Skin epidermis (tissue), 12 donors: Measurements from ENCODE around the gene OS9.
"Not testable (repeated sequence)": the region's sequence is repeated elsewhere in the genome, so short reads cannot be mapped to it uniquely, and the experiment has no call there.

Experiments used
- H3K27ac ChIP-seq, 21 experiments: fragments of 200-600 bp; sonication (generic) in 11 of 21; one replicate each; pipeline ENCODE4 v1.5.0; 2020; ENCODE audit warnings: mild to moderate bottlenecking in 3 of 21, inconsistent platforms in 2 of 21, moderate library complexity in 2 of 21
- H3K4me3 ChIP-seq, 7 experiments: fragments of 200-600 bp; sonication (generic) in 2 of 7; one replicate each; pipeline ENCODE4 v1.5.0; 2020; ENCODE audit warnings: inconsistent platforms in 2 of 7, mild to moderate bottlenecking in 2 of 7, moderate library complexity in 1 of 7

OS9 gene

DNA sequence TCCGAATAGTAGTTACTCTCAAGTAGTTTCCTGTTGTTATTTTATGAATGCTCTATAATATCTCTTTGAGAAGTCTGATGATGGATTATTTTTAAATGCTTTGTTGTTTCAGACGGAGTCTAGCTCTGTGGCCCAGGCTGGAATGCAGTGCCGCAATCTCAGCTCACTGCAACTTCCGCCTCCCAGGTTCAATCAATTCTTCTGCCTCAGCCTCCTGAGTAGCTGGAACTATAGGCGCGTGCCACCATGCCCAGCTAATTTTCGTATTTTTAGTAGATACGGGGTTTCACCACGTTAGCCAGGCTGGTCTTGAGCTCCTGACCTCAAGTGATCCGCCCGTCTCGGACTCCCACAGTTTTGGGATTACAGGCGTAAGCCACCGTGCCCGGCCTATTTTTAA is 1.4 kb upstream of the OS9 start:
- Histone ChIP-seq H3K4me3 (no peak overlapping the region), H3K27ac (no peak overlapping the region)

DNA sequence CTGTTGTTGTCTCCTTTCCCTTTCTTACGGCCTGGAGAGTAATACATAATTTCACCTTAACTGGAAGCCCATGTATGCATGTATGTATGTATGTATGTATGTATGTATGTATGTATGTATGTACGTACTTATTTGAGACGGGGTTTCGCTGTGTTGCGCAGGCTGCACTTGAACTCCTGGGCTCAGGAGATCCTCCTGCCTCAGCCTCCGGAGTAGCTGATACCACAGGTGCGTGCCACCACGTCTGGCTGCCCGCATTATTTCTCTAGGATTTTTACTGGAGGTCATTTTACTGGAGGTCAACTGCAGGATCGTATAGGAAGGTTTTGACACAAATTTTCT is 644 bp upstream of the OS9 start:
- Histone ChIP-seq H3K27ac (peak overlapping the region in 1 of 21 experiments; percentile 77), H3K4me3 (peak overlapping the region in 2 of 7 experiments; percentile 9 to 91)

DNA sequence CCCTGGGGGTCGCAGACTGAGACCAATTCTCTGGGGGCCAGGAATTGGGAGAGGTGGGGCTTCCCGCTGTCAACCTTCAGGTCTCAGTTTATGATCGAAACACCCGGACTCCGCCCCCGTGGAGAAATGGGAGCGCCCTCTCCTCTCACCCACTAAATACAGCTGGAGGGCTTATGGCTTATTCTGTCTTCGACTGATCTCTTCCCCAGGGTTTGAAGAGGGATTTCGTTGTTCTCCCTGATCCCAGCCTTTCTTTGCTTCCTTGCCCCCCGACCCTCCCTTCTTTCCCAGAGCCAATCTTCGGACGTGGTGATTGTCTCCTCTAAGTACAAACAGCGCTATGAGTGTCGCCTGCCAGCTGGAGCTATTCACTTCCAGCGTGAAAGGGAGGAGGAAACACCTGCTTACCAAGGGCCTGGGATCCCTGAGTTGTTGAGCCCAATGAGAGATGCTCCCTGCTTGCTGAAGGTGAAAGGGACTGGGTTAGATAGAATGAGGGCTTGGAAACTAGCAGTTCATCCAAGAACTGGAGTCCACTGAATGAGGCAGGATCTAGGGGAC is 607 bp downstream of the OS9 start:
- Histone ChIP-seq H3K4me3 (peak overlapping the region; percentile 61 to 93 (median 90)), H3K27ac (peak overlapping the region; percentile 9 to 91 (median 83))

DNA sequence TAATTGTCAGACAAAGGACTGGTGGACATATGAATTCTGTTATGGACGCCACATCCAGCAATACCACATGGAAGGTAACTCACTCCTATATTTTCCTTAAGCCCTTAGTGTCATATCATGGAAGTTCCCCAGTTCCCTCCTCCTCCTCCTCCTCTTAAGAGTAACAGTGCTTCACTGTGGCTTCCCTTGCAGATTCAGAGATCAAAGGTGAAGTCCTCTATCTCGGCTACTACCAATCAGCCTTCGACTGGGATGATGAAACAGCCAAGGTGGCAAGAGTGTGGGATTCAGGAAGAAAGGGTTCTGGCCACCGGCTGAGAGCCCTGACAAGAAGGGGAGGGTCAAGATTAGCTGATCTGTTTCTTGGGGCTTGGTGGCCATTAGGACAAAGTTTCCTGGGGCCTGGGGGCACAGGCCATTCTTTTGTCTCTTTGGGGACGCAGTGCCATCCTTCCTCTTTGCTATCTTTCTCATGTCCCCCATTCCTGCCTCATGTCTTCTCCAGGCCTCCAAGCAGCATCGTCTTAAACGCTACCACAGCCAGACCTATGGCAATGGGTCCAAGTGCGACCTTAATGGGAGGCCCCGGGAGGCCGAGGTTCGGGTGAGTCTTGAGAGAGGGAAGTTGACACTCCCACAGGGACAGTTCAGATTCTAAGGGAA is 2.0 kb downstream of the OS9 start:
- no peak overlapping the region for H3K4me3 ChIP-seq
- no peak overlapping the region for H3K27ac ChIP-seq

DNA sequence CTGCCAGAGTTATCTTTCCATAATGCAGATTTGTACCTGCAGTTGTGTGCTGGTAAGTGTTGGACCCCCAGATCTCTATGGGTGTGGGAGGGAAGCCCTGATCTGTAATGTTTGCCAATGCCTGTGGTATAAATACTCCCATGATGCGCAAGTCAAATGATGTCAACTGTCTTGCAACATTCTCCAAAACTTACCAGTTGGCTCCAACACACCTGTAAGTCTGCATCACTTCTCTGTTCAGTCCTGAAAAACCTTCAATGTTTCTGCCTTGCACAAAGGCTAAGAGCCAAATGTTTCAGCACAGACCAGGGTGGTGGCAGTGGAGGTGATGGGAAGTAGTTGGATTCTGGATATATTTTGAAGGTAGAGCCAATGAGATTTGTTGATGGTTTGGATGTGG is 3.1 kb downstream of the OS9 start:
- H3K4me3 ChIP-seq: no peak overlapping the region
- H3K27ac ChIP-seq: no peak overlapping the region

DNA sequence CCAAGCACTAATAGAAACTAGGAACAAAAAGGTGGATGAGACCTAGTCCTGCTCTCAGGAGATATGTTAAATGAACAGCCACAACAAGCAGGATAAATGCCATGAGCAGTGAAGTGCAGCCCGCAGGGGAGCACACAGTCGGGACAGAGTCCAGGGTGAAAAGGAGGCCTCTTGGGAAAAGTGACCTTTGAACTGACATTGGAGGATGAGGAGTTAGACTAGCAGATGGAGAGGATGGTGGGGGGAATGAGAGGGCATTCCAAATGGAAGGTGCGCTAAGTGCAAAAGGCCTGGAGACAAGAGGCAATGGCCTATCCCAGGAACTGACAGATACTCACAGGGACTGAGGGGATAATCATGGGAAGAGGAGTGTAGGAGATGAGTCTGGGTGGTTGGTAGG is 4.5 kb downstream of the OS9 start:
- no peak overlapping the region for H3K27ac ChIP-seq

DNA sequence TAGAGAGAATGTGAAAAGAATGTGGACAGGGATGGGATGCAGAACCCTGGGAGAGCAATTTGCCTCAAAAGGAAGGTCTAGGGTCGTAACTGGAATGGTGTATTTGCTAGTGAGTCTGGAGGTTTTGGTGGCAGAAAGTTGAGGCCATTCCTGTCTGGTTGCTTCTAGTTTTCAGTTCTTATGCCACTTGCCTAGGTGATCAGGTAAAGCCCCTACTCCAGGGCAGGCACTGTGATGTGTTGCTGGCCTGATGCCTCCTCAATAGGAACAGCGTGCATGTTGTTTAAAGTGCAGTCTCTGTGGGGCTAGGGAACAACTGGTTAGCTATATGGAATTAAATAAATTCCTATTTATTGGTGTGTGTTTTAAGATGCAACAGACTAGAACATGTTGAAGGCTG is 6.4 kb downstream of the OS9 start:
- Histone ChIP-seq H3K27ac (no peak overlapping the region), H3K4me3 (no peak overlapping the region)

More for the DNA sequence above, 4.5 kb downstream of the OS9 start:
- no peak overlapping the region for H3K4me3 ChIP-seq

DNA sequence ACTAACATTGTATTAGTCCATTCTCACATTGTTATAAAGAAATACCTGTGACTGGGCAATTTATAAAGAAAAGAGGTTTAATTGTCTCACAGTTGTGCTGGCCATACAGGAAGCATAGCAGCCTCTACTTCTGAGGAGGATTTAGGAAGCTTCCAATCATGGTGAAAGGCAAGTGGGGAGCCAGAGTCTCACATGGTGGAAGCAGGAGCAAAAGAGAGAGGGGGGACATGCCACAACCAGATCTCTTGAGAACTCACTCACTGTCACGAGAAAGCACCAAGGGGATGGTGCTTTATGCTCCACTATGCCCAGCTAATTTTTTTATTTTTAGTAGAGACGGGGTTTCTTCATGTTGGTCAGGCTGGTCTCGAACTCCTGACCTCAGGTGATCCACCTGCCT is 13.3 kb downstream of the OS9 start:
- H3K27ac ChIP-seq: no peak overlapping the region
- H3K4me3 ChIP-seq: no peak overlapping the region

DNA sequence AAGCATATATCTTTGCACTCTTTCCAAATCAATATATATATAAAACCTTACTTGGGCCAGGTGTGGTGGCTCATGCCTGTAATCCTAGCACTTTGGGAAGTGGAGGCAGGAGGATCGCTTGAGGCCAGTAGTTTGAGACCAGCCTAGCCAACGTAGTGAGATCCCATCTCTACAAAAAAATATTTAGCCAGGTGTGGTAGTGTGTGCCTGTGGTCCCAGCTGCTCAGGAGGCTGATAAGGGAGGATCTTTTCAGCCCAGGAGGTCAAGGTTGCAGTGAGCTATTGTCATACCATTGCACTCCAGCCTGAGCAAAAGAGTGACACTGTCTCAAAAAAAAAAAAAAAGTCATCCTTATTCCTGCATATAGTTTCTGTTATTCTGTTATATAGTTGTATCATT is 14.4 kb downstream of the OS9 start:
- no peak overlapping the region for H3K4me3 ChIP-seq
- H3K27ac ChIP-seq: no peak overlapping the region

DNA sequence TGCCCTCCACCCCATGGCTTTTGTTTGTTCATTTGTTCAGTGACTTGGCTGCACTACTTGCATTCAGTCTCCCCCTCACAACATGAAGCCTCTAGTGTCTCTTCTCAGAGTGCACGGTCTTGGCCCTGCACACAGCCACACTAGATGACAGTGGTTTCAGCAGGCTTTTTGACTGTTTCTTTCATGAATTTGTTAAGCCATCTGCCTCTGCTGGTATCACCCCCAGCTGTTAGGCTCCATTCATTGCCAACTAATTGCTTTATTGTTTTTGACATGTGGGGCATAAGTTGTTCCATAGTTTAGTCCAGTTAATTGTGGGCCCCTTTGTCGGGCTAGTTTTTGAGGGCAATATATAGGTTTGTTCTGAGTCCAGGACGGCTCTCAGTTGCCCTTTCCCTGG is 18.8 kb downstream of the OS9 start:
- no peak overlapping the region for H3K27ac ChIP-seq
- H3K4me3 ChIP-seq: no peak overlapping the region

DNA sequence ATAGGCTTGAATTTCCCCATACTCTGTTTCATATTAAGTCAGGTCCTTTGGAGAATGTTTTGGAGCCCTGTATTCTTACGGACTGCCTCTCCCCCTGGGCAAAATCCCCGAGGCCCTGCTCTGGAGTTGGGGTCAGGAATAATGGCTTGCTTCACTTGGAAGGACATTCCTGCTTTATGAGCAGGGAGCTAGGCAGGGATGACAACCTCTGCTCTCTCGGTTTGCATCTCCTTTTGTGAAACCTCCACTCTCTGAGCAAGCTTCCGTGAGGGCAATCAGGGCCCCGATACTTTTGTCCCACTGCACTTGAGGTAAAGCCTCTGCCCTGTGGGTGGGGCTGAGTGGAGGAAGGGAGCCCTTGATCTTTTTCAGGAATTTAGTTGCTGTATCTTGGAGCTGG is 19.3 kb downstream of the OS9 start:
- Histone ChIP-seq H3K27ac (no peak overlapping the region), H3K4me3 (no peak overlapping the region)

DNA sequence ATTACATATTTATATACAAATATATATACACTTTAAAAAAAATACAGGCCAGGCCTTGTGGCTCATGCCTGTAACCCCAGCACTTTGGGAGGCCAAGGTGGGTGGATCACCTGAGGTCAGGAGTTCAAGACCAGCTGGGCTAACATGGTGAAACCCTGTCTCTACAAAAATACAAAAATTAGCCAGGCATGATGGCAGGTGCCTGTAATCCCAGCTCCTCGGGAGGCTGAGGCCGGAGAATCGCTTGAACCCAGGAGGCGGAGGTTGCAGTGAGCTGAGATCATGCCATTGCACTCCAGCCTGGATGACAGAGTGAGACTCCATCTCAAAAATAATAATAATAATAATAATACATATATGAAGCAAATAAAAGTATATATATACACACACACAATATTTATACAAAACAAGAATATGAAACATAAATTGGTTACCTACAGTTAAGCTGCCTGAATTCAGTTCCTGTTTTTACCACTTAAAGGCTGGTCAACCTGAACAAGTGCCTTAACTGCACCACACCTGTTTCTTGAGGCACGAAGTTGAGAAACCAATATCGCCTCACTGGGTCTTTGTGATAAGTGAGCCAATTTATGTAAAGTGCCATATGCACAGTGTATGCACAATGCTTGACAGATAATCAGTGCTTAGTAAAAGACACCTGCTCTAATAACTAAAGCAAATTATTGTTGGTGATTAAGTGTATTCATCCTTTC is 21.3 kb downstream of the OS9 start:
- not testable (repeated sequence) for H3K4me3 ChIP-seq, H3K27ac ChIP-seq

DNA sequence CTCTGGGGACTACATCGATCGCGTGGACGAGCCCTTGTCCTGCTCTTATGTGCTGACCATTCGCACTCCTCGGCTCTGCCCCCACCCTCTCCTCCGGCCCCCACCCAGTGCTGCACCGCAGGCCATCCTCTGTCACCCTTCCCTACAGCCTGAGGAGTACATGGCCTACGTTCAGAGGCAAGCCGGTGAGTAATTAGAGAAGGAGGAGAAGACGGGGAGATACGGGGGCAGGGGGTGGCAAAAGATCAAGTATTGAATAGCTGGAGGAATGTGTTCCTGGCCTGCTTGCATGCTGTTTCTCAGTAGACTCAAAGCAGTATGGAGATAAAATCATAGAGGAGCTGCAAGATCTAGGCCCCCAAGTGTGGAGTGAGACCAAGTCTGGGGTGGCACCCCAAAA is 21.9 kb downstream of the OS9 start:
- Histone ChIP-seq H3K4me3 (no peak overlapping the region), H3K27ac (no peak overlapping the region)

DNA sequence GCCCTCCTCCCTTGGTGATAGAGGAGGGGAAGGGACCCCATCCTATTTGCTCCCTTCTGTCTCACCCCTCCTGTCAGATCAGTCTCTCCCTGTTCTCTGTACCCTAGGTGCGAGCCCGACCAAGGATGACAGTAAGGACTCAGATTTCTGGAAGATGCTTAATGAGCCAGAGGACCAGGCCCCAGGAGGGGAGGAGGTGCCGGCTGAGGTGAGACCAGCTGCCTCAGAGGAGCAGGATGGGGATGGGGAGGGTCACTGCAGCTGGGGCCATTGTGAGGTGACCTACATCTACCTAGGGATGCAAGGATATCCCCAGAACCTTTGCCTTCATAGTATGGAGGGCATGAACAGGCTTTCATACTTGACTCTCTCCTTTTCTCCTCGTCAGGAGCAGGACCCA is 22.4 kb downstream of the OS9 start:
- no peak overlapping the region for H3K4me3 ChIP-seq
- H3K27ac ChIP-seq: no peak overlapping the region

DNA sequence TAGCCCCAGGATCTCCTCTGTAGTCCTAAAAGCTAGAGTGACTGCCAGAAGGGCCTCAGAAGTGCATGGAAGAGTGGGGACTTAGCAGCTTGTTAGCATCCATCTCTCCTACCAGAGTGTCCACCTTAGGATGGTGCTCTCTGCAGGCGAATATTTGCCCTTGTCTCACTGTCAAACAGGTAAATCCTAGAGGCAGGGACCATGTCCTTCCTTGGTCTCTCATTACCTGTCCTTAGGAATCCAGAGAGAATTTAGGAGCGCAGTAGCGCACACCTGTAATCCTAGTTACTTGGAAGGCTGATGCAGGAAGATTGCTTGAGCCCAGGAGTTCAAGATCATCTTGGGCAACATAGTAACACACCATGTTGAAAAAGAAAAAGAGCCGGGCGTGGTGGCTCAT is 23.2 kb downstream of the OS9 start:
- Histone ChIP-seq H3K4me3 (no peak overlapping the region), H3K27ac (no peak overlapping the region)

DNA sequence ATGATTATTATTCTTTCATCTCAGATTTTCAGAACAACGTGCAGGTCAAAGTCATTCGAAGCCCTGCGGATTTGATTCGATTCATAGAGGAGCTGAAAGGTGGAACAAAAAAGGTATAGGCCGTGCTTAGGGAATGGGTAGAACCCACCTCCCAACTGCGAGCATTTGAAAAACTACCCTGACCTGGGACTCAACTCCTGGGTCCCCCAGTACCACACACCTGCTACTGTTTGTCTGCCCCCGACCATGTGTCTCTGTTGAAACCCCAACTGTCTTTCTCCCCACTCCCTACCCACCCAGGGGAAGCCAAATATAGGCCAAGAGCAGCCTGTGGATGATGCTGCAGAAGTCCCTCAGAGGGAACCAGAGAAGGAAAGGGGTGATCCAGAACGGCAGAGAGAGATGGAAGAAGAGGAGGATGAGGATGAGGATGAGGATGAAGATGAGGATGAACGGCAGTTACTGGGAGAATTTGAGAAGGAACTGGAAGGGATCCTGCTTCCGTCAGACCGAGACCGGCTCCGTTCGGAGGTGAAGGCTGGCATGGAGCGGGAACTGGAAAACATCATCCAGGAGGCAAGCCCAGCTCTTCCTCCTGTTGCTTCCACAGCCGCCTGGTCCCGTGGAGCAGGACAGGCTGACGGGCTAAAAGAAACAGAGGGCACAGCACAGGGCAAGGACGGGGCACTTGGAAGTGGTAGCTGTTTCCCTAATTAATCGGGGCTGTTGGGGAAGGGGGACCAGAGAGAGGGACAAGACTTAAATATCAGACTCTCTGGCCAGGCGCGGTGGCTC is 24.1 kb downstream of the OS9 start:
- Histone ChIP-seq H3K4me3 (no peak overlapping the region), H3K27ac (no peak overlapping the region)

DNA sequence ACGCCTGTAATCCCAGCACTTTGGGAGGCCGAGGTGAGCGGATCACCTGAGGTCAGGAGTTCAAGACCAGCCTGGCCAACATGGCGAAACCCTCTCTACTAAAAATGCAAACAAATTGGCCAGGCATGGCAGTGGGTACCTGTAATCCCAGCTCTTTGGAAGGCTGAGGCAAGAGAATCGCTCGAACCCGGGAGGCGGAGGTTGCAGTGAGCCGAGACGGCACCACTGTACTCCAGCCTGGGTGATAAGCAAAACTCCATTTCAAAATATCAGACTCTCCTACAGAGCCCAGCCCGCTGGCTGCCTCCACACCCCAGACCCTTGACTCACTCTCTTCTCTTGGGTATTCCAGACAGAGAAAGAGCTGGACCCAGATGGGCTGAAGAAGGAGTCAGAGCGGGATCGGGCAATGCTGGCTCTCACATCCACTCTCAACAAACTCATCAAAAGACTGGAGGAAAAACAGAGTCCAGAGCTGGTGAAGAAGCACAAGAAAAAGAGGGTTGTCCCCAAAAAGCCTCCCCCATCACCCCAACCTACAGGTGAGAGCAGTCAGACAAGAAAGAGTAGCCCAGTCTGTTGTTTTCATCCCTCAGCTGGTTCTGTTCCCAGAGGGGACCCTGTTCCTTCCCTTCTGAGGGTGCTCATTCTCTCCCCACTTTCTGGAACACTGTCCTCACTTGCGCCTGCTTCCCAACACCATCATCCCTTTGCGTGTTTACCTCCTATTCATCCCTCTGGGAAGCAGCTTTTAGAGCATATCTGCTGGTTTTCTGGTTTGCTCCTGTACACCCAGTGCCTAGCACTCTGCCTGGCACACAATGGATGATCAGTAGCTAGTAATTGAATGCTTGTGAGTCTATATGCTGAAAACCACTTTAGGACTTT is 25.0 kb downstream of the OS9 start:
- no peak overlapping the region for H3K4me3 ChIP-seq
- H3K27ac ChIP-seq: no peak overlapping the region

DNA sequence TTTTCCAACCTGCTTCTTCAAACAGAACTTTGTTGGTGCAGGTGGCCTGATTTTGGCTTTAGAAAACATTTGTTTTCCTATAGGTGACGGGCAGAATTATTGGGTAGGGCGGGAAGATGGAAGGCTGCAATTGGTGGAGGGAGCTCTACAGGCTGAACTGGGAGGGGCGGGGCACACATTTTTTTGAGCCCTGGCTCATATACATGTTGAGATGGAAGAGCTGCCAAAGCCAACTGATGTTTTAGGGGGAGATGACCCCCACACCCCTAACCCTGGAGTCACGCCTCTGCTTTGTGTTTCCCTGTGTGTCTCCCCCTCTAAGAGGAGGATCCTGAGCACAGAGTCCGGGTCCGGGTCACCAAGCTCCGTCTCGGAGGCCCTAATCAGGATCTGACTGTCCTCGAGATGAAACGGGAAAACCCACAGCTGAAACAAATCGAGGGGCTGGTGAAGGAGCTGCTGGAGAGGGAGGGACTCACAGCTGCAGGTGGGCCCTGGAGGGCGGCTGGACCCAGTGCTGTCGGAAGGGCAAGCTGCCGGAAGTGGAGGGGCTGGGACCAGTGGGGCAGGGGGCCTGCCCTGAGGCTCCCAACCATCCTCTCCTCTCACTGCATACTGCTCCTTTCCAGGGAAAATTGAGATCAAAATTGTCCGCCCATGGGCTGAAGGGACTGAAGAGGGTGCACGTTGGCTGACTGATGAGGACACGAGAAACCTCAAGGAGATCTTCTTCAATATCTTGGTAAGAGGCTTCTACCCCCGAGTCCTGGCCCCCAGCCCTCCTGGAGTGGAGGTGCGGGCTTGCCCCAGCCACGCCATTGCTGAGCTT is 26.1 kb downstream of the OS9 start:
- Histone ChIP-seq H3K27ac (no peak overlapping the region), H3K4me3 (no peak overlapping the region)
